ENCODE measurements around the gene DNAJC21. TPM values are rescaled to one million over a fixed set of nuclear protein-coding genes. Genes with fewer than 3 reads are reported as not detected.
A peak's percentile ranks its signal among the peaks of the same experiment; 100 is the strongest.

The DNAJC21 gene
- total and polyA plus RNA-seq, 4 experiments from 2014 or later, result 10.1 to 67.9 (median 46.8) TPM

DNA sequence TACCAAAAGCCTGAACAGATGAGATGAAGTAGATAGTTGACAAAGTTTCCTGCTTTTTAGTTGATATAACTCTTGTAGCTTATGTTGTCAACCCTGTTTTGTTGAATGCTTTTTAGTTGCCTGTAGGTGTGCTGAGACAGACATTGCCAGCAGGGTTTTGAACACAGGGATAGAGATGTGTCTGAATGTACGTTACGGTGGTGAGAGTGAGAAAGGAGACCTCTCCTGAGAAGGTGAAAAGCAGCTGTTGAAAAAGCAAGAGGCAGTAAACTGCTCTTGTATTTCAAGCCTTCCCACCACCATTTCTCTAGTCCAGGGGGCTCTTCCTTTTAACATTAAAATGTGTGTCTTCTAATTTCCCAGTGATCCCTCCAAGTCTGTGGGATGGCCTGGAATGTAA is 14.7 kb downstream of the DNAJC21 start:
- Mint-ChIP-seq H3K4me3 (no peak overlapping the region), H3K9me3 (no peaks in the 10 kb centered on the region), H3K27ac (peak overlapping the region in 1 of 7 donors; percentile 63), H3K36me3 (peaks cover 52 to 55% of the 10 kb centered on the region in 2 donors), H3K4me1 (no peaks in the 10 kb centered on the region), H3K27me3 (no peaks in the 10 kb centered on the region)
- no peaks in the 10 kb centered on the region for H3K9me3 ChIP-seq (ENCODE audit: control insufficient read depth in 1 of 2, low read length in 2 of 2)
- POLR2A ChIA-PET (ENCODE audit: partially characterized antibody), result interaction anchor here (2.5 kb wide), 1 partner anchor 14 kb away, joined by 12 read pairs; the partner anchor contains the start of gene DNAJC21
- no peak overlapping the region for H3K27ac ChIP-seq (ENCODE audit: low read depth, low read length)
- intact Hi-C loops (cut with micrococcal nuclease), result no loop called here
- DNase-seq, result no peak
- H3K4me3 ChIP-seq (ENCODE audit: low read length in 2 of 2), result no peak overlapping the region
- no peaks in the 10 kb centered on the region for H3K27me3 ChIP-seq (ENCODE audit: insufficient read depth, low read length)
- no peaks in the 10 kb centered on the region for H3K4me1 ChIP-seq (ENCODE audit: insufficient read depth, low read length)
- peaks cover 27% of the 10 kb centered on the region for H3K36me3 ChIP-seq (ENCODE audit: insufficient read depth, low read length)
- CTCF ChIA-PET (ENCODE audit: partially characterized antibody), result interaction anchor here (1.2 to 1.4 kb wide), 2 partner anchors 10 to 59 kb away, joined by 3 read pairs; no protein-coding TSS in a partner anchor

DNA sequence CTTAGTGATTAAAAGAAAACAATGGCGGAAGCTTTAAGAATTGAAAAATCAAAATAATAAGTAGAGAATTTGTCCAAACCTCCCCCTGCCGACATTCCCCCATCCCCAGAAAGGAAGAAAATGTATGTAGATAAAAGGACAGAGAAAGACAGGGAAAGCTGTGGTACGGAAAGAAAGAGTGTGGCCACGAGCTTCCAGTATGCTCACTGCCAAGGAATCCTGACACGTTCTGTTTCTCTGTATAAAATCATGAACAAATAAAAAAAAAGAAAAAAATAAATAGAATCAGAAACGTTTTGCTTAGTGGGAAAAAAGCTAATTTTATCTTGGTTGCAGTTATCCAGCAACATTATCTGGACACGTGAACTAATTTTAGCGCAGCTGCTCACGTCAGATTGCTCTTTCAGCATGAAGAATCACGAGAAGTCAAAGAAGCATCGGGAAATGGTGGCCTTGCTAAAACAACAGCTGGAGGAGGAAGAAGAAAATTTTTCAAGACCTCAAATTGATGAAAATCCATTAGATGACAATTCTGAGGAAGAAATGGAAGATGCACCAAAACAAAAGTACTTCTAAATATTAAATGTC is 15.2 kb downstream of the DNAJC21 start:
- no peaks in the 10 kb centered on the region for H3K4me1 ChIP-seq (ENCODE audit: insufficient read depth, low read length)
- intact Hi-C loops (cut with micrococcal nuclease), result no loop called here
- Mint-ChIP-seq H3K27ac (no peak overlapping the region), H3K9me3 (no peaks in the 10 kb centered on the region), H3K4me1 (no peaks in the 10 kb centered on the region), H3K27me3 (no peaks in the 10 kb centered on the region), H3K4me3 (no peak overlapping the region), H3K36me3 (peaks cover 55 to 56% of the 10 kb centered on the region in 2 donors)
- no peak for DNase-seq
- H3K27me3 ChIP-seq (ENCODE audit: insufficient read depth, low read length), result no peaks in the 10 kb centered on the region
- ChIA-PET POLR2A (ENCODE audit: partially characterized antibody) (interaction anchor here (2.5 kb wide), 1 partner anchor 15 kb away, joined by 12 read pairs; the partner anchor contains the start of gene DNAJC21), CTCF (ENCODE audit: partially characterized antibody) (interaction anchor here (1.2 to 1.4 kb wide), 2 partner anchors 10 to 59 kb away, joined by 3 read pairs; no protein-coding TSS in a partner anchor)
- no peaks in the 10 kb centered on the region for H3K9me3 ChIP-seq (ENCODE audit: control insufficient read depth in 1 of 2, low read length in 2 of 2)
- H3K27ac ChIP-seq (ENCODE audit: low read depth, low read length), result no peak overlapping the region
- peaks cover 27% of the 10 kb centered on the region for H3K36me3 ChIP-seq (ENCODE audit: insufficient read depth, low read length)
- no peak overlapping the region for H3K4me3 ChIP-seq (ENCODE audit: low read length in 2 of 2)

DNA sequence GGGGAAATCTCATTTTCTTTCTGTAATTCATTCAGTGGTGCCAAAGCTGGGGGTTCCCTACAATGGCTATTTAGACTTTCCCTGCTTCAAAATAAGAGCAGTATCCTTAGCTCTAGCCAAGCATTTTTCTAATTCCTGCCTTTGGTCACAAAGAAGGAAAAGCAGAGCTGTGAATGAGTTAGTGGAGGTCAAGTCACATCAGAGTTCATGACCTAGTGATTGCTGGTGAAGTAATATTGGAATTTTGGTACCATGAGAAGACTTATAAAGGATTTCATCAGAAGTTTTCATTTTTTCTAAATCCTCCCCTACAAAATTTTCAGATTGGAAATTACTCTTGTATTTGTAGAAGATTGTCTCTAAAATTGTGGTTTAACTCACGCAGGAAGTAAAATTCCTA is 28.0 kb downstream of the DNAJC21 start:
- Mint-ChIP-seq H3K36me3 (peaks cover 17 to 28% of the 10 kb centered on the region in 2 donors), H3K4me3 (no peak overlapping the region), H3K9me3 (no peaks in the 10 kb centered on the region), H3K27me3 (no peaks in the 10 kb centered on the region), H3K4me1 (peaks cover 0 to 3% (median under 1%) of the 10 kb centered on the region in 4 donors), H3K27ac (no peak overlapping the region)
- Histone ChIP-seq H3K4me3 (ENCODE audit: low read length in 2 of 2) (no peak overlapping the region), H3K27ac (ENCODE audit: low read depth, low read length) (no peak overlapping the region), H3K4me1 (ENCODE audit: insufficient read depth, low read length) (no peaks in the 10 kb centered on the region), H3K36me3 (ENCODE audit: insufficient read depth, low read length) (no peaks in the 10 kb centered on the region), H3K27me3 (ENCODE audit: insufficient read depth, low read length) (no peaks in the 10 kb centered on the region), H3K9me3 (ENCODE audit: control insufficient read depth in 1 of 2, low read length in 2 of 2) (no peaks in the 10 kb centered on the region)
- intact Hi-C loops (cut with micrococcal nuclease), result no loop called here
- CTCF ChIA-PET (ENCODE audit: partially characterized antibody), result interaction anchor here (1.3 to 2.3 kb wide), 4 partner anchors 9 to 969 kb away, joined by 3 to 13 read pairs (median 5); no protein-coding TSS in a partner anchor
- no peak for DNase-seq
- POLR2A ChIA-PET (ENCODE audit: partially characterized antibody), result interaction anchor here (0.7 kb wide), 1 partner anchor 28 kb away, joined by 3 read pairs; the partner anchor contains the start of gene DNAJC21

DNA sequence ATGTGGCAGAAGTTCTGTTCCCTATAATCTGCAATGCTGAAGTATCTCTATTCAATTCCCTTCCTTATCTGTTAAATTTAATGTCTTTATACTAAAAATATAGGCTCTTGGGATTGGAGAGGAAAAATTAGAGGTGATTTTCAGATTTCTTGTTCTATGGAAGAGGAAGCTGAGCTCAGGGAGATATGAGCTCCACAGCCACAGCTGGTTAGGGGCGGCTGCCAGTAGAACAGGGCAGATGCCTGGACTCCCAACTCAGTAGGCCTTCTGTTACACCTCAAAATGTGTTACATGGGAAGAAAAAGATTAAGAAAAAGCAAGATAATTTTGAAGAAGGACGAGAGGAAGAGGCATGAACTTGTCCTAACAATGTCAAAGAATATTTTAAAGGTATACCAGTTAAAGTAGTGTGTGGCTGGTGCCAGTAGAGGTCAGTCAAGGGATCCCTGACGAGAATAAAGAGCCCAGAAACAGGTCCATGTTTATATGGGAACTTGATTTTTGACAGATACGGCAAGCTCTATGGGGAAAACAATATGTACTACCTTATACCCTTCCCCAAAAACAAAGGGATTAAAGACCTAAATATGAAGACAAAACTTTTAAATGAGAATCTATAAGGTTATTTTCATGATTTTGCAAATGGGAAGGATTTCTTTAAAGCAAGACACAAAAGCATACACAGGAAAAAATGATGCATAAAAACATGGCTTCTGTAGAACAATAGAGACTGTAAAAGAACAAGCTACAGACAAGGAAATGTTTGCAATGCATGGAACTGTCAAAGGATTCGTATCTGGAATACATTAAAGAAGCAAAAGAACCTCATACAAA is 28.7 kb downstream of the DNAJC21 start:
- peak in 2 of 5 donors; percentile 4 to 7 for DNase-seq
- intact Hi-C loops (cut with micrococcal nuclease), result no loop called here
- Histone ChIP-seq H3K36me3 (ENCODE audit: insufficient read depth, low read length) (no peaks in the 10 kb centered on the region), H3K4me3 (ENCODE audit: low read length in 2 of 2) (no peak overlapping the region), H3K27me3 (ENCODE audit: insufficient read depth, low read length) (no peaks in the 10 kb centered on the region), H3K4me1 (ENCODE audit: insufficient read depth, low read length) (no peaks in the 10 kb centered on the region), H3K27ac (ENCODE audit: low read depth, low read length) (no peak overlapping the region), H3K9me3 (ENCODE audit: control insufficient read depth in 1 of 2, low read length in 2 of 2) (no peaks in the 10 kb centered on the region)
- POLR2A ChIA-PET (ENCODE audit: partially characterized antibody), result no interaction called here
- CTCF ChIA-PET (ENCODE audit: partially characterized antibody), result interaction anchor here (1.3 to 2.3 kb wide), 6 partner anchors 8 to 969 kb away, joined by 3 to 13 read pairs (median 5); no protein-coding TSS in a partner anchor
- Mint-ChIP-seq H3K36me3 (peaks cover 14 to 23% of the 10 kb centered on the region in 2 donors), H3K4me1 (peaks cover 0 to 3% (median under 1%) of the 10 kb centered on the region in 4 donors), H3K27me3 (no peaks in the 10 kb centered on the region), H3K27ac (peak overlapping the region in 3 of 7 donors; percentile 30 to 59 (median 56)), H3K9me3 (no peaks in the 10 kb centered on the region), H3K4me3 (no peak overlapping the region)

- H3K9me3 Mint-ChIP-seq, result no peaks in the 10 kb centered on the region
- no peak overlapping the region for H3K4me3 Mint-ChIP-seq
- no peaks in the 10 kb centered on the region for H3K27me3 ChIP-seq (ENCODE audit: insufficient read depth, low read length)
- ChIA-PET CTCF (ENCODE audit: partially characterized antibody) (interaction anchor here (1.3 to 1.4 kb wide), 2 partner anchors 10 to 18 kb away, joined by 5 read pairs; no protein-coding TSS in a partner anchor), POLR2A (ENCODE audit: partially characterized antibody) (no interaction called here)
- H3K27me3 Mint-ChIP-seq, result no peaks in the 10 kb centered on the region
- no peaks in the 10 kb centered on the region for H3K36me3 ChIP-seq (ENCODE audit: insufficient read depth, low read length)
- H3K4me1 Mint-ChIP-seq, result peaks cover 0 to 3% (median under 1%) of the 10 kb centered on the region in 4 donors
- peak overlapping the region in 5 of 7 donors; percentile 2 to 41 (median 20) for H3K27ac Mint-ChIP-seq
- H3K4me3 ChIP-seq (ENCODE audit: low read length in 2 of 2), result no peak overlapping the region
- peaks cover 12 to 18% of the 10 kb centered on the region in 2 donors for H3K36me3 Mint-ChIP-seq
- H3K9me3 ChIP-seq (ENCODE audit: control insufficient read depth in 1 of 2, low read length in 2 of 2), result no peaks in the 10 kb centered on the region
- H3K4me1 ChIP-seq (ENCODE audit: insufficient read depth, low read length), result no peaks in the 10 kb centered on the region
- no peak overlapping the region for H3K27ac ChIP-seq (ENCODE audit: low read depth, low read length)
- no peak for DNase-seq
- intact Hi-C loops (cut with micrococcal nuclease), result no loop called here
Observed at GRCh38 chr5:34959323-34959722, 30.0 kb downstream of the DNAJC21 start.

DNA sequence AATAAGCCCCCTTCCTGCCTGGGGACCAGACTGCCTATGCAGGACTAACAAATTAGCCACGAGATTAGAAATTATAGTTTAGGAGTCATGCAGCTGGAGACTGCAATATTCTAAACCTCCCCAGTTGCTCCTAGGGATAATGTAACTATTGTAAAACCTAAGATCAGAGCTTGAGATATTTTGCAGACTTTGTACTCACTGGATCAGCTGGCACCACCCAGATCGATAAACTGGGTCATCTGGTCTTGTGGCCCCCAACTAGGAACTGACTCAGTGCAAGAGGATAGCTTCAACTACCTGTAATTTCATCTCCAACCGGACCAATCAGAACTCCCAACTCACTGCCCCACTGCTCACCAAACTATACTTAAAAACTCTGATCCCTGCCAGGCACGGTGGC is 38.2 kb downstream of the DNAJC21 start:
- intact Hi-C loops (cut with micrococcal nuclease), result no loop called here
- Mint-ChIP-seq H3K4me1 (no peaks in the 10 kb centered on the region), H3K9me3 (peaks cover 0 to 15% (median 10%) of the 10 kb centered on the region in 8 donors), H3K27me3 (no peaks in the 10 kb centered on the region), H3K27ac (no peak overlapping the region), H3K36me3 (peaks cover 4 to 21% of the 10 kb centered on the region in 2 donors), H3K4me3 (no peak overlapping the region)
- no peaks in the 10 kb centered on the region for H3K36me3 ChIP-seq (ENCODE audit: insufficient read depth, low read length)
- H3K4me3 ChIP-seq (ENCODE audit: low read length in 2 of 2), result no peak overlapping the region
- H3K4me1 ChIP-seq (ENCODE audit: insufficient read depth, low read length), result no peaks in the 10 kb centered on the region
- H3K27ac ChIP-seq (ENCODE audit: low read depth, low read length), result no peak overlapping the region
- H3K27me3 ChIP-seq (ENCODE audit: insufficient read depth, low read length), result no peaks in the 10 kb centered on the region
- no peaks in the 10 kb centered on the region for H3K9me3 ChIP-seq (ENCODE audit: control insufficient read depth in 1 of 2, low read length in 2 of 2)
- POLR2A ChIA-PET (ENCODE audit: partially characterized antibody), result no interaction called here
- DNase-seq, result no peak
- CTCF ChIA-PET (ENCODE audit: partially characterized antibody), result no interaction called here

DNA sequence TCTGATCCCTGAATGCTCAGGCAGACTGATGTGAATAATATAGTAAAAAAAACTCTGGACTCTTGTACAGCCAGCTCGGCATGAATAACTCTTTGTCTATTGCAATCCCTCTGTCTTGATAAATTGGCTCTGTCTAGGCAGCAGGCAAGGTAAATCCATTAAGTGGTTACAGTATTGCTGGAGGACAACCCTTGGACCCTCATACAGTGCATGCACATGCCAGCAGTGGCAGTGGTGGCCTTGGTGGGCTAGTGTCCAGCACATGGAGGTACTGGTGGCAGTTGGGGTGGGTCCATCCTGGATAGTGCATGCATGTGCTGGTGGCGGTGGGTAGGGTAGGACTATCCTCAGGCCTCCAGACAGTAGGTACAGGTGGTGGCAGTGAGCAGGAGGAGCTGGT is 38.9 kb downstream of the DNAJC21 start:
- Mint-ChIP-seq H3K4me3 (no peak overlapping the region), H3K36me3 (peaks cover 4 to 21% of the 10 kb centered on the region in 2 donors)

More for the DNA sequence above, 38.9 kb downstream of the DNAJC21 start:
- no peak for DNase-seq
- H3K4me1 Mint-ChIP-seq, result no peaks in the 10 kb centered on the region
- CTCF ChIA-PET (ENCODE audit: partially characterized antibody), result no interaction called here
- intact Hi-C loops (cut with micrococcal nuclease), result no loop called here
- H3K9me3 ChIP-seq (ENCODE audit: control insufficient read depth in 1 of 2, low read length in 2 of 2), result no peaks in the 10 kb centered on the region
- POLR2A ChIA-PET (ENCODE audit: partially characterized antibody), result no interaction called here
- H3K27me3 ChIP-seq (ENCODE audit: insufficient read depth, low read length), result no peaks in the 10 kb centered on the region
- H3K9me3 Mint-ChIP-seq, result peaks cover 0 to 15% (median 10%) of the 10 kb centered on the region in 8 donors
- no peak overlapping the region for H3K27ac ChIP-seq (ENCODE audit: low read depth, low read length)
- no peak overlapping the region for H3K27ac Mint-ChIP-seq
- H3K4me3 ChIP-seq (ENCODE audit: low read length in 2 of 2), result no peak overlapping the region
- no peaks in the 10 kb centered on the region for H3K27me3 Mint-ChIP-seq
- H3K4me1 ChIP-seq (ENCODE audit: insufficient read depth, low read length), result no peaks in the 10 kb centered on the region
- no peaks in the 10 kb centered on the region for H3K36me3 ChIP-seq (ENCODE audit: insufficient read depth, low read length)

All from CD4-positive, alpha-beta memory T cell (primary cell).